ENCODE data around the gene RPTOR. TPM values are rescaled to one million over a fixed set of nuclear protein-coding genes. Genes with fewer than 3 reads are reported as not detected.
"Not testable (repeated sequence)": the region's sequence is repeated elsewhere in the genome, so short reads cannot be mapped to it uniquely, and the experiment has no call there.

The RPTOR gene
- total RNA-seq, 1 experiment from 2014 or later, result 10.1 TPM

- no peak for DNase-seq (ENCODE audit: low read depth)
These were observed 218.7 kb downstream of the RPTOR start for GRCh38 chr17:80763293-80763867.

GRCh38 chr17:80764627-80765145 is 220.0 kb downstream of the RPTOR start:
- DNase-seq (ENCODE audit: low read depth), result not testable (repeated sequence)

- DNase-seq (ENCODE audit: low read depth), result no peak
These were observed 220.8 kb downstream of the RPTOR start for GRCh38 chr17:80765241-80765961.

GRCh38 chr17:80766290-80766855 is 221.7 kb downstream of the RPTOR start:
- DNase-seq (ENCODE audit: low read depth), result no peak

GRCh38 chr17:80768389-80768788 is 223.8 kb downstream of the RPTOR start:
- no peak for DNase-seq (ENCODE audit: low read depth)

- DNase-seq (ENCODE audit: low read depth), result no peak
These were observed 224.3 kb downstream of the RPTOR start for GRCh38 chr17:80768936-80769335.

- no peak for DNase-seq (ENCODE audit: low read depth)
These were observed 224.9 kb downstream of the RPTOR start for GRCh38 chr17:80769516-80769915.

GRCh38 chr17:80769936-80770625 is 225.4 kb downstream of the RPTOR start:
- no peak for DNase-seq (ENCODE audit: low read depth)

GRCh38 chr17:80770881-80771611 is 226.4 kb downstream of the RPTOR start:
- DNase-seq (ENCODE audit: low read depth), result no peak

- no peak for DNase-seq (ENCODE audit: low read depth)
These were observed 227.0 kb downstream of the RPTOR start for GRCh38 chr17:80771612-80772005.

GRCh38 chr17:80772906-80773242 is 228.2 kb downstream of the RPTOR start:
- DNase-seq (ENCODE audit: low read depth), result no peak

- peak; percentile 82 for DNase-seq (ENCODE audit: low read depth)
These were observed 228.8 kb downstream of the RPTOR start for GRCh38 chr17:80773243-80773991.

- DNase-seq (ENCODE audit: low read depth), result no peak
These were observed 229.5 kb downstream of the RPTOR start for GRCh38 chr17:80774146-80774545.

GRCh38 chr17:80774643-80775281 is 230.1 kb downstream of the RPTOR start:
- DNase-seq (ENCODE audit: low read depth), result no peak

- DNase-seq (ENCODE audit: low read depth), result no peak
These were observed 231.2 kb downstream of the RPTOR start for GRCh38 chr17:80775863-80776262.

GRCh38 chr17:80777274-80777673 is 232.6 kb downstream of the RPTOR start:
- no peak for DNase-seq (ENCODE audit: low read depth)

- no peak for DNase-seq (ENCODE audit: low read depth)
These were observed 234.1 kb downstream of the RPTOR start for GRCh38 chr17:80778716-80779115.

- DNase-seq (ENCODE audit: low read depth), result no peak
These were observed 234.7 kb downstream of the RPTOR start for GRCh38 chr17:80779336-80779735.

- DNase-seq (ENCODE audit: low read depth), result no peak
These were observed 235.3 kb downstream of the RPTOR start for GRCh38 chr17:80779961-80780380.

GRCh38 chr17:80780381-80781198 is 236.0 kb downstream of the RPTOR start:
- no peak for DNase-seq (ENCODE audit: low read depth)

Data from RPMI7951 (cell line).